ENCODE results near the gene DEFB128.

DEFB128 gene

DNA sequence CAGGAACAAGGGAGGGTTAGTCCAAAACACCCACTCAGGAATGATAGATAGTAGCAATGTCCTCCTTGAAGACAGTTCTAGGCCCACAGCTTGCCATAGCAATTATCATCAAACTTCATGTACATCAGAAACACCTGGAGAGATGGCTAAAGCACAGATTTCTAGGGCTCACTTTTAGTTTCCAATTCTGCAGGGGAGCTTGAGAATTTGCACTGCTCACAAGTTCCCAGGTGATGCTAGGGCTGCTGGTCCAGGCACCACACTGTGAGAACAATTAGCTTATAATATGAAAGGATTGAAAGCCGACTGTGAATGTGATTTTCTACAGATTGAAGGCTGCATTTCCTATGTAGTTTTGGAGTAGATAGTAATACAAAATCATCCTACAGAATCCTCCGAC, 43.6 kb downstream of the DEFB128 start:
- DNase-seq, result no peak

DNA sequence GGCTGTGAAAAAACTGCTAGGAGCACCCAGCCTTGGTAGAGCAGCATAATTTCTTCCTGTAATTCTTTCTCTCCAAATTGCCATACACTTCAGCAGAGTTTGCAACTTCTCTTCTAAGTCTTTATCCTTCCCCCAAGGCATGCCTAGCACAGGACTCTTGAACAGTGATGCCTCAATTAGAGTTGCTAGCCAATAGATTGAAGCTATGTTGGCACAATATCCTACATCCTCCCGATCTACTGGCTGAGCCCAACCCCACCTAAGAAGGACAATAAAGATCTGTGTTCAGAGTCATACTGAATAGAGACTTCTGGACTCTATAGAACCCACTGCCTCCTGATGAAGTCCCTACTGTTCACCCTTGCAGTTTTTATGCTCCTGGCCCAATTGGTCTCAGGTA, 47.2 kb downstream of the DEFB128 start, which contains the start of gene DEFB126:
TSS of gene DEFB126 (plus strand) at position 301 of the 400 bp plus-strand sequence. CDS start at position 340, 39 bp downstream.
- no peak for DNase-seq

Data from NCI-H2171 treated with DMSO at 0.1 percent for 48 hours (cell line).